ENCODE measurements around the gene KMT5B.

DNA sequence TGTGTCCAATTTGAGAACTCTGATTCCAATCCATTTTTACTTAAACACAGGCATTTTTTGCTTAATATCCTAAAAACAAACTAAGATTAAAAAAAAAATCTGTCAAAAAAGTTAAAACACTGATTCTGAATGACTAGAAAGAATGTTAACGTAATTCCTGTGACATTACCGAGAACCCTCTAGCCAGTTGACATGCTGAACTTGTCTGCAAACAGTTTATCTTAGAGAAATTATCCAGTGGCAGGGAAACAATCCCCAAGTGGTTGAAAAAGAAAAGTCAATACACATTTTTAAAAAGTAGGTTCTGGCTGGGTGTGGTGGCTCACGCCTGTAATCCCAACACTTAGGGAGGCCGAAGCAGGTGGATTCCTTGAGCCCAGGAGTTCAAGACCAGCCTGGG, 11.6 kb downstream of the KMT5B start:
- TF ChIP-seq, protein P1, sequence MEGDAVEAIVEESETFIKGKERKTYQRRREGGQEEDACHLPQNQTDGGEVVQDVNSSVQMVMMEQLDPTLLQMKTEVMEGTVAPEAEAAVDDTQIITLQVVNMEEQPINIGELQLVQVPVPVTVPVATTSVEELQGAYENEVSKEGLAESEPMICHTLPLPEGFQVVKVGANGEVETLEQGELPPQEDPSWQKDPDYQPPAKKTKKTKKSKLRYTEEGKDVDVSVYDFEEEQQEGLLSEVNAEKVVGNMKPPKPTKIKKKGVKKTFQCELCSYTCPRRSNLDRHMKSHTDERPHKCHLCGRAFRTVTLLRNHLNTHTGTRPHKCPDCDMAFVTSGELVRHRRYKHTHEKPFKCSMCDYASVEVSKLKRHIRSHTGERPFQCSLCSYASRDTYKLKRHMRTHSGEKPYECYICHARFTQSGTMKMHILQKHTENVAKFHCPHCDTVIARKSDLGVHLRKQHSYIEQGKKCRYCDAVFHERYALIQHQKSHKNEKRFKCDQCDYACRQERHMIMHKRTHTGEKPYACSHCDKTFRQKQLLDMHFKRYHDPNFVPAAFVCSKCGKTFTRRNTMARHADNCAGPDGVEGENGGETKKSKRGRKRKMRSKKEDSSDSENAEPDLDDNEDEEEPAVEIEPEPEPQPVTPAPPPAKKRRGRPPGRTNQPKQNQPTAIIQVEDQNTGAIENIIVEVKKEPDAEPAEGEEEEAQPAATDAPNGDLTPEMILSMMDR (IDR thresholded peaks at IDR 0.05), result no peak
- TF ChIP-seq POLR2A (IDR thresholded peaks at IDR 0.05), result no peak

Measured in thyroid gland (tissue), 4 donors.